ENCODE data around the gene TLR1.

The TLR1 gene

GRCh38 chr4:38821739-38822138, 17.1 kb upstream of the TLR1 start:
- no CpG with 5 or more reads among the region's 3 CpGs for WGBS (ENCODE audit: insufficient coverage)

GRCh38 chr4:38820329-38821061, 15.9 kb upstream of the TLR1 start:
- peaks cover 11 to 15% (median 13%) of the 10 kb centered on the region in 4 experiments for H3K4me1 ChIP-seq (ENCODE audit: control extremely low read depth in 1 of 4, control insufficient read depth in 4 of 4, insufficient read depth in 4 of 4, low read length in 3 of 4)
- DNase-seq, result no peak
- no peaks in the 10 kb centered on the region for H3K27me3 ChIP-seq (replicated peaks in 2 of 5; ENCODE audit: control insufficient read depth in 4 of 5, insufficient read depth in 5 of 5, low read length in 4 of 5)
- ChIA-PET POLR2A (no interaction called here), CTCF (no interaction called here)
- WGBS (ENCODE audit: insufficient coverage), result 88% methylated on average over 3 of the region's 4 CpGs
- H3K27ac ChIP-seq (ENCODE audit: insufficient read depth in 1 of 2, low read depth in 1 of 2, low read length in 2 of 2, poor library complexity in 1 of 2, severe bottlenecking in 2 of 2), result no peak overlapping the region
- peaks cover 0 to 8% (median 0%) of the 10 kb centered on the region in 4 experiments for H3K36me3 ChIP-seq (ENCODE audit: control insufficient read depth in 4 of 4, insufficient read depth in 4 of 4, low read length in 3 of 4)
- H3K4me3 ChIP-seq (ENCODE audit: control insufficient read depth in 1 of 7, extremely low read depth in 1 of 7, insufficient read depth in 4 of 7, low read depth in 2 of 7, low read length in 6 of 7), result no peak overlapping the region
- H3K9me3 ChIP-seq (ENCODE audit: control extremely low read depth in 1 of 5, control insufficient read depth in 4 of 5, insufficient read depth in 2 of 5, low read depth in 1 of 5, low read length in 4 of 5), result peaks cover 0 to 9% (median 5%) of the 10 kb centered on the region in 5 experiments

More at GRCh38 chr4:38821739-38822138, 17.1 kb upstream of the TLR1 start:
- CTCF ChIA-PET, result interaction anchor here (1.0 to 2.0 kb wide), 2 partner anchors 14 to 17 kb away, joined by 4 to 6 read pairs; partner anchors contain the start of gene TLR1
- no peak overlapping the region for H3K27ac ChIP-seq (ENCODE audit: insufficient read depth in 1 of 2, low read depth in 1 of 2, low read length in 2 of 2, poor library complexity in 1 of 2, severe bottlenecking in 2 of 2)
- H3K9me3 ChIP-seq (ENCODE audit: control extremely low read depth in 1 of 5, control insufficient read depth in 4 of 5, insufficient read depth in 2 of 5, low read depth in 1 of 5, low read length in 4 of 5), result peaks cover 0 to 9% (median 5%) of the 10 kb centered on the region in 5 experiments
- POLR2A ChIA-PET, result no interaction called here
- no peak overlapping the region for H3K4me3 ChIP-seq (ENCODE audit: control insufficient read depth in 1 of 7, extremely low read depth in 1 of 7, insufficient read depth in 4 of 7, low read depth in 2 of 7, low read length in 6 of 7)
- peaks cover 0 to 4% (median 3%) of the 10 kb centered on the region in 4 experiments for H3K4me1 ChIP-seq (ENCODE audit: control extremely low read depth in 1 of 4, control insufficient read depth in 4 of 4, insufficient read depth in 4 of 4, low read length in 3 of 4)
- H3K27me3 ChIP-seq (replicated peaks in 2 of 5; ENCODE audit: control insufficient read depth in 4 of 5, insufficient read depth in 5 of 5, low read length in 4 of 5), result no peaks in the 10 kb centered on the region
- H3K36me3 ChIP-seq (ENCODE audit: control insufficient read depth in 4 of 4, insufficient read depth in 4 of 4, low read length in 3 of 4), result peaks cover 0 to 8% (median 0%) of the 10 kb centered on the region in 4 experiments
- DNase-seq, result no peak

- Histone ChIP-seq H3K4me3 (ENCODE audit: control insufficient read depth in 1 of 7, extremely low read depth in 1 of 7, insufficient read depth in 4 of 7, low read depth in 2 of 7, low read length in 6 of 7) (no peak overlapping the region), H3K27ac (ENCODE audit: insufficient read depth in 1 of 2, low read depth in 1 of 2, low read length in 2 of 2, poor library complexity in 1 of 2, severe bottlenecking in 2 of 2) (no peak overlapping the region), H3K4me1 (ENCODE audit: control extremely low read depth in 1 of 4, control insufficient read depth in 4 of 4, insufficient read depth in 4 of 4, low read length in 3 of 4) (peaks cover 14 to 17% (median 15%) of the 10 kb centered on the region in 4 experiments), H3K9me3 (ENCODE audit: control extremely low read depth in 1 of 5, control insufficient read depth in 4 of 5, insufficient read depth in 2 of 5, low read depth in 1 of 5, low read length in 4 of 5) (peaks cover 0 to 15% (median 7%) of the 10 kb centered on the region in 5 experiments), H3K27me3 (replicated peaks in 2 of 5; ENCODE audit: control insufficient read depth in 4 of 5, insufficient read depth in 5 of 5, low read length in 4 of 5) (no peaks in the 10 kb centered on the region), H3K36me3 (ENCODE audit: control insufficient read depth in 4 of 4, insufficient read depth in 4 of 4, low read length in 3 of 4) (peaks cover 0 to 8% (median 0%) of the 10 kb centered on the region in 4 experiments)
- ChIA-PET CTCF (no interaction called here), POLR2A (no interaction called here)
- DNase-seq, result no peak
- 66% methylated on average over 3 of the region's 3 CpGs for WGBS (ENCODE audit: insufficient coverage)
Observed at GRCh38 chr4:38819569-38819968, 15.0 kb upstream of the TLR1 start.

- peaks cover 0 to 8% (median under 1%) of the 10 kb centered on the region in 4 experiments for H3K36me3 ChIP-seq (ENCODE audit: control insufficient read depth in 4 of 4, insufficient read depth in 4 of 4, low read length in 3 of 4)
- DNase-seq, result no peak
- ChIA-PET CTCF (interaction anchor here (1.1 kb wide), 1 partner anchor 36 kb away, joined by 3 read pairs; no protein-coding TSS in a partner anchor), POLR2A (no interaction called here)
- H3K4me1 ChIP-seq (ENCODE audit: control extremely low read depth in 1 of 4, control insufficient read depth in 4 of 4, insufficient read depth in 4 of 4, low read length in 3 of 4), result peaks cover 15 to 17% (median 16%) of the 10 kb centered on the region in 4 experiments
- 100% methylated on average over 2 of the region's 5 CpGs for WGBS (ENCODE audit: insufficient coverage)
- H3K4me3 ChIP-seq (ENCODE audit: control insufficient read depth in 1 of 7, extremely low read depth in 1 of 7, insufficient read depth in 4 of 7, low read depth in 2 of 7, low read length in 6 of 7), result no peak overlapping the region
- no peak overlapping the region for H3K27ac ChIP-seq (ENCODE audit: insufficient read depth in 1 of 2, low read depth in 1 of 2, low read length in 2 of 2, poor library complexity in 1 of 2, severe bottlenecking in 2 of 2)
- no peaks in the 10 kb centered on the region for H3K27me3 ChIP-seq (replicated peaks in 2 of 5; ENCODE audit: control insufficient read depth in 4 of 5, insufficient read depth in 5 of 5, low read length in 4 of 5)
- H3K9me3 ChIP-seq (ENCODE audit: control extremely low read depth in 1 of 5, control insufficient read depth in 4 of 5, insufficient read depth in 2 of 5, low read depth in 1 of 5, low read length in 4 of 5), result peaks cover 0 to 18% (median 7%) of the 10 kb centered on the region in 5 experiments
Observed at GRCh38 chr4:38818441-38818976, 13.9 kb upstream of the TLR1 start.

- ChIA-PET POLR2A (no interaction called here), CTCF (interaction anchor here (0.9 to 2.1 kb wide), 5 partner anchors 11 to 57 kb away, joined by 3 to 5 read pairs (median 3); partner anchors contain the start of gene TLR10)
- Histone ChIP-seq H3K4me1 (ENCODE audit: control extremely low read depth in 1 of 4, control insufficient read depth in 4 of 4, insufficient read depth in 4 of 4, low read length in 3 of 4) (peaks cover 15 to 21% (median 16%) of the 10 kb centered on the region in 4 experiments), H3K9me3 (ENCODE audit: control extremely low read depth in 1 of 5, control insufficient read depth in 4 of 5, insufficient read depth in 2 of 5, low read depth in 1 of 5, low read length in 4 of 5) (peaks cover 0 to 9% (median 3%) of the 10 kb centered on the region in 5 experiments), H3K27ac (ENCODE audit: insufficient read depth in 1 of 2, low read depth in 1 of 2, low read length in 2 of 2, poor library complexity in 1 of 2, severe bottlenecking in 2 of 2) (peak overlapping the region in 1 of 2 experiments; percentile 67), H3K27me3 (replicated peaks in 2 of 5; ENCODE audit: control insufficient read depth in 4 of 5, insufficient read depth in 5 of 5, low read length in 4 of 5) (no peaks in the 10 kb centered on the region), H3K36me3 (ENCODE audit: control insufficient read depth in 4 of 4, insufficient read depth in 4 of 4, low read length in 3 of 4) (peaks cover 0 to 2% (median 0%) of the 10 kb centered on the region in 4 experiments), H3K4me3 (ENCODE audit: control insufficient read depth in 1 of 7, extremely low read depth in 1 of 7, insufficient read depth in 4 of 7, low read depth in 2 of 7, low read length in 6 of 7) (peak overlapping the region in 2 of 7 experiments; percentile 11 to 19)
- peak; percentile 60 to 93 (median 86) for DNase-seq
- 61% methylated on average over 3 of the region's 3 CpGs for WGBS (ENCODE audit: insufficient coverage)
Observed at GRCh38 chr4:38815885-38816782, 11.5 kb upstream of the TLR1 start.

GRCh38 chr4:38814386-38814785, 9.8 kb upstream of the TLR1 start:
- ChIA-PET CTCF (interaction anchor here (1.5 kb wide), 2 partner anchors 34 to 46 kb away, joined by 3 read pairs; no protein-coding TSS in a partner anchor), POLR2A (no interaction called here)
- WGBS (ENCODE audit: insufficient coverage), result 46% methylated on average over 2 of the region's 3 CpGs

More at GRCh38 chr4:38814386-38814785, 9.8 kb upstream of the TLR1 start:
- Histone ChIP-seq H3K4me3 (ENCODE audit: control insufficient read depth in 1 of 7, extremely low read depth in 1 of 7, insufficient read depth in 4 of 7, low read depth in 2 of 7, low read length in 6 of 7) (no peak overlapping the region), H3K27me3 (replicated peaks in 2 of 5; ENCODE audit: control insufficient read depth in 4 of 5, insufficient read depth in 5 of 5, low read length in 4 of 5) (no peaks in the 10 kb centered on the region), H3K36me3 (ENCODE audit: control insufficient read depth in 4 of 4, insufficient read depth in 4 of 4, low read length in 3 of 4) (peaks cover 0 to 2% (median 0%) of the 10 kb centered on the region in 4 experiments), H3K4me1 (ENCODE audit: control extremely low read depth in 1 of 4, control insufficient read depth in 4 of 4, insufficient read depth in 4 of 4, low read length in 3 of 4) (peaks cover 15 to 21% (median 16%) of the 10 kb centered on the region in 4 experiments), H3K9me3 (ENCODE audit: control extremely low read depth in 1 of 5, control insufficient read depth in 4 of 5, insufficient read depth in 2 of 5, low read depth in 1 of 5, low read length in 4 of 5) (peaks cover 0 to 9% (median 3%) of the 10 kb centered on the region in 5 experiments), H3K27ac (ENCODE audit: insufficient read depth in 1 of 2, low read depth in 1 of 2, low read length in 2 of 2, poor library complexity in 1 of 2, severe bottlenecking in 2 of 2) (no peak overlapping the region)
- DNase-seq, result no peak
